DND-41 (cell line): ENCODE results near the gene MAP3K2.

Source experiments
- CTCF ChIP-seq: IDR thresholded peaks from 2 replicates; pipeline ENCODE4 v1.5.1; 2012; ENCODE audit warnings: borderline replicate concordance, low read length, moderate library complexity, mild to moderate bottlenecking; ENCODE audit not compliant: poor library complexity, severe bottlenecking; ENCODE audit errors: extremely low read depth
- EZH2 ChIP-seq: IDR thresholded peaks from 3 replicates; pipeline ENCODE4 v1.6.1; 2012; ENCODE audit warnings: borderline replicate concordance, low read depth, mild to moderate bottlenecking, moderate library complexity, low read length, inconsistent platforms; ENCODE audit not compliant: severe bottlenecking

GRCh38 chr2:127362971-127363370 is 24.8 kb downstream of the MAP3K2 start:
- TF ChIP-seq CTCF (no peak), EZH2 (no peak)
